Measurements from ENCODE around the gene SPEF2.
A peak's percentile ranks its signal among the peaks of the same experiment; 100 is the strongest.

The SPEF2 gene

GRCh38 chr5:35679357-35679756 is 61.7 kb downstream of the SPEF2 start:
- Histone ChIP-seq H3K4me1 (ENCODE audit: insufficient read depth, low read length, severe bottlenecking) (peaks cover 72% of the 10 kb centered on the region), H3K27ac (ENCODE audit: low read depth, low read length, poor library complexity, severe bottlenecking) (peak overlapping the region; percentile 97), H3K9me3 (ENCODE audit: low read length) (no peaks in the 10 kb centered on the region), H3K79me2 (ENCODE audit: insufficient read depth, low read length) (no peaks in the 10 kb centered on the region), H2AFZ (ENCODE audit: low read length) (no peak overlapping the region), H3F3A (ENCODE audit: insufficient read depth, low read length) (no peaks in the 10 kb centered on the region), H3K4me3 (ENCODE audit: low read depth, low read length, poor library complexity, severe bottlenecking) (peak overlapping the region; percentile 29), H4K20me1 (ENCODE audit: insufficient read depth, low read length) (no peaks in the 10 kb centered on the region), H3K36me3 (ENCODE audit: insufficient read depth, low read length) (no peaks in the 10 kb centered on the region), H3K27me3 (ENCODE audit: insufficient read depth, low read length) (no peaks in the 10 kb centered on the region), H3K9me2 (ENCODE audit: low read depth, low read length) (no peaks in the 10 kb centered on the region), H3K4me2 (ENCODE audit: low read length) (peak overlapping the region; percentile 33), H3K9ac (ENCODE audit: low read length) (peak overlapping the region; percentile 56)
- TF ChIP-seq CTCF (IDR thresholded peaks at IDR 0.05; ENCODE audit: low read length) (no peak), EZH2 (IDR thresholded peaks at IDR 0.05; ENCODE audit: borderline replicate concordance, low read length) (no peak)

- Histone ChIP-seq H3K27ac (ENCODE audit: low read depth, low read length, poor library complexity, severe bottlenecking) (peak overlapping the region; percentile 97), H3K79me2 (ENCODE audit: insufficient read depth, low read length) (no peaks in the 10 kb centered on the region), H3K4me3 (ENCODE audit: low read depth, low read length, poor library complexity, severe bottlenecking) (no peak overlapping the region), H3K36me3 (ENCODE audit: insufficient read depth, low read length) (no peaks in the 10 kb centered on the region), H4K20me1 (ENCODE audit: insufficient read depth, low read length) (no peaks in the 10 kb centered on the region), H2AFZ (ENCODE audit: low read length) (no peak overlapping the region), H3K4me1 (ENCODE audit: insufficient read depth, low read length, severe bottlenecking) (peaks cover 88% of the 10 kb centered on the region), H3K9me2 (ENCODE audit: low read depth, low read length) (no peaks in the 10 kb centered on the region), H3K27me3 (ENCODE audit: insufficient read depth, low read length) (no peaks in the 10 kb centered on the region), H3F3A (ENCODE audit: insufficient read depth, low read length) (no peaks in the 10 kb centered on the region), H3K9me3 (ENCODE audit: low read length) (no peaks in the 10 kb centered on the region), H3K9ac (ENCODE audit: low read length) (no peak overlapping the region), H3K4me2 (ENCODE audit: low read length) (no peak overlapping the region)
- TF ChIP-seq EZH2 (IDR thresholded peaks at IDR 0.05; ENCODE audit: borderline replicate concordance, low read length): no peak
- TF ChIP-seq CTCF (IDR thresholded peaks at IDR 0.05; ENCODE audit: low read length): no peak
These were observed 64.2 kb downstream of the SPEF2 start for GRCh38 chr5:35681911-35682310.

GRCh38 chr5:35683466-35683865 is 65.8 kb downstream of the SPEF2 start:
- Histone ChIP-seq H3K27me3 (ENCODE audit: insufficient read depth, low read length) (no peaks in the 10 kb centered on the region), H3K4me1 (ENCODE audit: insufficient read depth, low read length, severe bottlenecking) (peaks cover 85% of the 10 kb centered on the region), H3F3A (ENCODE audit: insufficient read depth, low read length) (no peaks in the 10 kb centered on the region), H3K36me3 (ENCODE audit: insufficient read depth, low read length) (no peaks in the 10 kb centered on the region), H2AFZ (ENCODE audit: low read length) (peak overlapping the region; percentile 76; the same call in 1 of the 2 replicates), H3K4me3 (ENCODE audit: low read depth, low read length, poor library complexity, severe bottlenecking) (no peak overlapping the region), H3K9me2 (ENCODE audit: low read depth, low read length) (no peaks in the 10 kb centered on the region), H3K79me2 (ENCODE audit: insufficient read depth, low read length) (no peaks in the 10 kb centered on the region), H3K27ac (ENCODE audit: low read depth, low read length, poor library complexity, severe bottlenecking) (peak overlapping the region; percentile 5), H3K9ac (ENCODE audit: low read length) (no peak overlapping the region), H3K9me3 (ENCODE audit: low read length) (no peaks in the 10 kb centered on the region), H3K4me2 (ENCODE audit: low read length) (no peak overlapping the region), H4K20me1 (ENCODE audit: insufficient read depth, low read length) (no peaks in the 10 kb centered on the region)
- TF ChIP-seq CTCF (IDR thresholded peaks at IDR 0.05; ENCODE audit: low read length) (no peak), EZH2 (IDR thresholded peaks at IDR 0.05; ENCODE audit: borderline replicate concordance, low read length) (no peak)
